Right lobe of liver (tissue), 6 donors: ENCODE data around the gene PPP1R2B. TPM values are rescaled to one million over a fixed set of nuclear protein-coding genes. Genes with fewer than 3 reads are reported as not detected.

Experiments
- ATAC-seq, 4 donors: fragments of 200-7000 bp; cut with Tn5 transposase; one replicate each; pipeline ENCODE4 v1.9.1; 2020; ENCODE audit warnings: mild to moderate bottlenecking in 4 of 4, moderate library complexity in 4 of 4
- DNase-seq, 3 donors: peaks; one replicate each; pipeline ENCODE4 v3.0.0-alpha.2; 2020
- H3K27ac ChIP-seq, 3 donors: fragments of 200-600 bp; one replicate each; pipeline ENCODE4 v1.8.0; 2022
- H3K27me3 ChIP-seq, 2 donors: fragments of 200-600 bp; one replicate each; pipeline ENCODE4 v1.8.0; 2022
- H3K36me3 ChIP-seq, 4 donors: fragments of 200-600 bp; sonication (generic) in 1 of 4; one replicate each; pipeline versions ENCODE4 v1.5.1 to v1.8.0; 2017 to 2022; ENCODE audit warnings: control low read depth in 1 of 4
- H3K4me1 ChIP-seq, 4 donors: fragments of 200-600 bp; sonication (generic) in 1 of 4; one replicate each; pipeline versions ENCODE4 v1.5.1 to v1.8.0; 2017 to 2022; ENCODE audit warnings: control low read depth in 1 of 4
- H3K4me3 ChIP-seq, 3 donors: fragments of 200-600 bp; one replicate each; pipeline ENCODE4 v1.8.0; 2022
- H3K9me3 ChIP-seq, 4 donors: fragments of 200-600 bp; sonication (generic) in 1 of 4; one replicate each; pipeline versions ENCODE4 v1.5.1 to v1.8.0; 2017 to 2022; ENCODE audit warnings: control low read depth in 1 of 4
- POLR2A ChIP-seq: fragments of 450-650 bp; IDR thresholded peaks from one replicate; pipeline ENCODE4 v1.6.1; 2017; ENCODE audit warnings: antibody characterized with exemption, mild to moderate bottlenecking
- WGBS: methylation state at CpG from one replicate; pipeline ENCODE4 v1.1.6; 2018; ENCODE audit warnings: low coverage, low lambda C conversion rate; ENCODE audit not compliant: insufficient coverage; ENCODE audit errors: missing lambda C conversion rate; 5-methylcytosine and 5-hydroxymethylcytosine counted together
- intact Hi-C, 2 donors: fragments of 100-400 bp; cut with DNase I; formaldehyde crosslinking; loops; one replicate each; pipeline versions ENCODE4 v1.11.2 to v1.14.1; 2022
- total RNA-seq, 6 experiments: library from RNA; depleted of rRNA in 2 of 6; stranded (reverse); fragments of >200 nt in 2 of 6; fragmentation: NEBNext Ultra II Directional in 3 of 6; extraction: Animal tissue kit (Norgen Biotek cat#: 25700) in 3 of 6; gene quantifications; one replicate each; pipeline versions ENCODE4 v1.1.0 to v1.2.4, GENCODE V29; 2016 to 2023
- TF ChIP-seq, protein P1 (sequence below), 4 donors: fragments of 200-600 bp in 3 of 4; fragments of 450-650 bp in 1 of 4; IDR thresholded peaks; one replicate each; pipeline versions ENCODE4 v1.5.1 to v1.8.0; 2016 to 2022; ENCODE audit warnings: antibody characterized with exemption in 4 of 4, mild to moderate bottlenecking in 2 of 4
- donor health status: DM: no; HTN: yes; CAD: no.
- donor health status: DM: no; HTN: no; CAD: no.
- donor health status: DM: no; HTN: no; CAD: no.
- donor health status: DM: no; HTN: yes; CAD: no.
- donor health status: DM: no; HTN: yes; CAD: no.

Gene PPP1R2B
- total RNA-seq, 6 experiments from 2014 or later: not detected

DNA sequence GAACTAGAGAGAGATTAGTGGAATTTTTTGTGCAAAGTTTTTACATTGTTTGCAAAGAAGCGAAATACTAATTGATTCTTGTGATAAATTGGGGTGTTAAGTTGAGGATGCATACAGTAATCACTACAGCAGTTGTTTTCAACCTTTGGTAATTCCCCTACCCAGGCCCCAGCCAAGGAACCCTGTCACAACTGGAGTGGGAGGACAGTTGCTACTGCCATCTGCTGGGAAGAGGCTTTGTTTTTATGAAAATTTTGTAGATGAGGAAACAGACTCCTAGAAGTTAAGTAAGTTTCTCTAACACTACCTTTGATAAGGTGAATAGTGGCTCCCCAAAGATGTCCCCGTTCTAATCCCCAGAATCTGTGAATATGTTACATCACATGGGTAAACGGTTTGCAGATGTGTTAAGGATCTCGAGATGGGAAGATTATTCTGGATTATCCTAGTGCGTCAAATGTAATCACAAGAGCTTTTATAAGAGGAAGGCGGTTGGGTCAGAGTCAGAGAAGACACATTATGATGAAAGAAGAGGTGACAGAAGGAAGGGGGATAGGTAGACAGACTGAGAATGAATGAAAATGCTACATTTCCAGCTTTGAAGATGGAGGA, 34.0 kb upstream of the PPP1R2B start:
- intact Hi-C loops: no loop called here
- TF ChIP-seq POLR2A: no peak
- TF ChIP-seq, protein P1, sequence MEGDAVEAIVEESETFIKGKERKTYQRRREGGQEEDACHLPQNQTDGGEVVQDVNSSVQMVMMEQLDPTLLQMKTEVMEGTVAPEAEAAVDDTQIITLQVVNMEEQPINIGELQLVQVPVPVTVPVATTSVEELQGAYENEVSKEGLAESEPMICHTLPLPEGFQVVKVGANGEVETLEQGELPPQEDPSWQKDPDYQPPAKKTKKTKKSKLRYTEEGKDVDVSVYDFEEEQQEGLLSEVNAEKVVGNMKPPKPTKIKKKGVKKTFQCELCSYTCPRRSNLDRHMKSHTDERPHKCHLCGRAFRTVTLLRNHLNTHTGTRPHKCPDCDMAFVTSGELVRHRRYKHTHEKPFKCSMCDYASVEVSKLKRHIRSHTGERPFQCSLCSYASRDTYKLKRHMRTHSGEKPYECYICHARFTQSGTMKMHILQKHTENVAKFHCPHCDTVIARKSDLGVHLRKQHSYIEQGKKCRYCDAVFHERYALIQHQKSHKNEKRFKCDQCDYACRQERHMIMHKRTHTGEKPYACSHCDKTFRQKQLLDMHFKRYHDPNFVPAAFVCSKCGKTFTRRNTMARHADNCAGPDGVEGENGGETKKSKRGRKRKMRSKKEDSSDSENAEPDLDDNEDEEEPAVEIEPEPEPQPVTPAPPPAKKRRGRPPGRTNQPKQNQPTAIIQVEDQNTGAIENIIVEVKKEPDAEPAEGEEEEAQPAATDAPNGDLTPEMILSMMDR (IDR thresholded peaks at IDR 0.05): peak; percentile 48 to 64 (median 51)

DNA sequence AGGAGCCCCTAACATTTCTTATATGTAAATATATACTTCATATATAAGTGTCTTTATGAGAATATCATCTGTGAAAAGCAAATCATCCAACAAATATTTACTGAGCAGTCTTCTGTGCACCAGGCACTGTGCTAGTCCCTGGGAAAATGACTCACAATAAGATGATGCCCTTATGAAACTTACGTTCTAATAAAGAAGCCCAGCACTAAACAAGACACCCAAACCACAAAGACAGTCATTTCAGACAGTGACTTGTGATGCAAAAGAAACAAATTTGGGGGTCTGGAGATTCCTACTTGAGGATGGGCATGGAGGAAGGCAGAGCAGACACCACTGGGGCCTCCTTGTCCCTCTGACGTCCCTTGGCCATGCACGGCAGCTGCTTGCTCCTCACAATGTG, 30.6 kb upstream of the PPP1R2B start:
- Histone ChIP-seq H3K36me3 (no peaks in the 10 kb centered on the region), H3K4me3 (no peak overlapping the region), H3K27me3 (no peaks in the 10 kb centered on the region), H3K4me1 (no peaks in the 10 kb centered on the region), H3K27ac (no peak overlapping the region), H3K9me3 (no peaks in the 10 kb centered on the region)
- DNase-seq (no peak), ATAC-seq (no peak)
- TF ChIP-seq, protein P1 (IDR thresholded peaks at IDR 0.05): no peak
- TF ChIP-seq POLR2A: no peak
- WGBS: 94% methylated on average over 1 of the region's 3 CpGs
- intact Hi-C loops: no loop called here

More for the DNA sequence above, 34.0 kb upstream of the PPP1R2B start:
- Histone ChIP-seq H3K36me3 (no peaks in the 10 kb centered on the region), H3K9me3 (no peaks in the 10 kb centered on the region), H3K27me3 (no peaks in the 10 kb centered on the region), H3K27ac (no peak overlapping the region), H3K4me3 (no peak overlapping the region), H3K4me1 (peaks cover 0 to 3% (median 0%) of the 10 kb centered on the region in 4 donors)
- DNase-seq: peak in 1 of 3 donors; percentile 32
- peak; percentile 70 to 88 (median 74) for ATAC-seq
- WGBS: 58% methylated on average over 6 of the region's 6 CpGs

GRCh38 chr5:156819967-156820581, 30.0 kb upstream of the PPP1R2B start:
- ATAC-seq: no peak
- Histone ChIP-seq H3K4me3 (no peak overlapping the region), H3K27me3 (no peaks in the 10 kb centered on the region), H3K9me3 (no peaks in the 10 kb centered on the region), H3K27ac (no peak overlapping the region), H3K4me1 (no peaks in the 10 kb centered on the region), H3K36me3 (no peaks in the 10 kb centered on the region)
- 45% methylated on average over 2 of the region's 7 CpGs for WGBS
- intact Hi-C loops: no loop called here
- TF ChIP-seq, protein P1 (IDR thresholded peaks at IDR 0.05): no peak
- TF ChIP-seq POLR2A: no peak
- DNase-seq: no peak

DNA sequence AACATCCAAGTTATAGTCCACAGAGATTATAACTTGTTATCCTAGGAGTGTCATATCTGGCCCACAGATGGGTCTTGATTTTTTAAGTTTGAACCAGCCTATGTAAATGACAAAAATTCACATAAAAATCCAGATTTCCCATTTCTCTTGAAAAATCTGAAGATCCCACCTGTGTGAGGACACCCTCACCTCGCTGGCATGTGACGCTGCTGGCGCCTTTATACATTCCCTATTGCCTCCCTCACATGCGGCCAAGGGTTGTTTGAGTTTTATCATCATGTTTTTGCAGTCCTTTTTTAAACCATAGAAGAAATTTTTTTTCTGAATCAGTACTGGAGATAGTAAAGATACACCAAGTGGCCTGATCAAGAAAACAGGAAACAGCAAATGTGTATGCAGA, 25.9 kb upstream of the PPP1R2B start:
- 71% methylated on average over 4 of the region's 4 CpGs for WGBS
- DNase-seq (no peak), ATAC-seq (no peak)
- Histone ChIP-seq H3K4me3 (no peak overlapping the region), H3K36me3 (no peaks in the 10 kb centered on the region), H3K4me1 (no peaks in the 10 kb centered on the region), H3K27me3 (no peaks in the 10 kb centered on the region), H3K9me3 (no peaks in the 10 kb centered on the region), H3K27ac (no peak overlapping the region)
- intact Hi-C loops: no loop called here
- TF ChIP-seq, protein P1 (IDR thresholded peaks at IDR 0.05): no peak
- TF ChIP-seq POLR2A: no peak
